Lower leg skin (tissue), 3 donors: ENCODE measurements around the gene ZNF20.

Experiments
- CTCF ChIP-seq, 3 donors: fragments of 450-650 bp; IDR thresholded peaks; one replicate each; pipeline ENCODE4 v1.5.1; 2016; ENCODE audit warnings: antibody characterized with exemption in 3 of 3, mild to moderate bottlenecking in 3 of 3, moderate library complexity in 2 of 3
- POLR2A ChIP-seq, 2 donors: fragments of 450-650 bp; IDR thresholded peaks; one replicate each; pipeline ENCODE4 v1.6.1; 2016 to 2017; ENCODE audit warnings: antibody characterized with exemption in 2 of 2, mild to moderate bottlenecking in 1 of 2, moderate library complexity in 1 of 2

GRCh38 chr19:12117201-12117970 lies 22.8 kb downstream of the ZNF20 start:
- no peak for TF ChIP-seq POLR2A (IDR thresholded peaks at IDR 0.05)
- no peak for TF ChIP-seq CTCF (IDR thresholded peaks at IDR 0.05)
